Measurements from ENCODE around the gene ACVR1. TPM values are rescaled to one million over a fixed set of nuclear protein-coding genes. Genes with fewer than 3 reads are reported as not detected.

Gene ACVR1
- total RNA-seq, 3 donors from 2014 or later, result 14.7 to 38.4 (median 15.8) TPM

- DNase-seq, result no peak
- H3K36me3 ChIP-seq (ENCODE audit: low read depth), result no peaks in the 10 kb centered on the region
- TF ChIP-seq CTCF (IDR thresholded peaks at IDR 0.05), result no peak
- H3K4me3 ChIP-seq, result no peak overlapping the region
- H3K4me1 ChIP-seq (ENCODE audit: low read depth), result no peaks in the 10 kb centered on the region
- intact Hi-C loops (cut with DNase I, micrococcal nuclease), result no loop called here
- no peak for ATAC-seq
- no peaks in the 10 kb centered on the region for H3K9me3 ChIP-seq
Measured at GRCh38 chr2:157746234-157746950, 129.7 kb downstream of the ACVR1 start.

- ATAC-seq (no peak), DNase-seq (no peak)
- Histone ChIP-seq H3K4me3 (no peak overlapping the region), H3K4me1 (ENCODE audit: low read depth) (no peaks in the 10 kb centered on the region), H3K9me3 (no peaks in the 10 kb centered on the region), H3K36me3 (ENCODE audit: low read depth) (no peaks in the 10 kb centered on the region)
- no peak for TF ChIP-seq CTCF (IDR thresholded peaks at IDR 0.05)
- intact Hi-C loops (cut with DNase I, micrococcal nuclease), result no loop called here
Measured at GRCh38 chr2:157744571-157745076, 131.5 kb downstream of the ACVR1 start.

GRCh38 chr2:157743051-157743450 lies 133.1 kb downstream of the ACVR1 start:
- H3K9me3 ChIP-seq, result no peaks in the 10 kb centered on the region
- no peak for TF ChIP-seq CTCF (IDR thresholded peaks at IDR 0.05)
- intact Hi-C loops (cut with DNase I, micrococcal nuclease), result no loop called here
- no peaks in the 10 kb centered on the region for H3K36me3 ChIP-seq (ENCODE audit: low read depth)
- ATAC-seq, result no peak
- H3K4me3 ChIP-seq, result no peak overlapping the region
- no peaks in the 10 kb centered on the region for H3K4me1 ChIP-seq (ENCODE audit: low read depth)
- no peak for DNase-seq

- Histone ChIP-seq H3K36me3 (ENCODE audit: low read depth) (no peaks in the 10 kb centered on the region), H3K9me3 (no peaks in the 10 kb centered on the region), H3K4me3 (no peak overlapping the region), H3K4me1 (ENCODE audit: low read depth) (no peaks in the 10 kb centered on the region)
- intact Hi-C loops (cut with DNase I, micrococcal nuclease), result no loop called here
- DNase-seq (no peak), ATAC-seq (no peak)
- no peak for TF ChIP-seq CTCF (IDR thresholded peaks at IDR 0.05)
Measured at GRCh38 chr2:157741819-157742484, 134.2 kb downstream of the ACVR1 start.

- Histone ChIP-seq H3K36me3 (ENCODE audit: low read depth) (no peaks in the 10 kb centered on the region), H3K9me3 (no peaks in the 10 kb centered on the region), H3K4me3 (no peak overlapping the region), H3K4me1 (ENCODE audit: low read depth) (no peaks in the 10 kb centered on the region)
- intact Hi-C loops (cut with DNase I, micrococcal nuclease), result no loop called here
- no peak for TF ChIP-seq CTCF (IDR thresholded peaks at IDR 0.05)
- ATAC-seq, result no peak
- no peak for DNase-seq
Measured at GRCh38 chr2:157737656-157738055, 138.5 kb downstream of the ACVR1 start.

Measured in mucosa of descending colon (tissue), 3 donors.